Measurements from ENCODE around the gene BTK.

GRCh38 chrX:101390664-101391525 is 4.9 kb upstream of the BTK start, which contains the start of gene RPL36A:
- TF ChIP-seq CTCF (IDR thresholded peaks at IDR 0.05) = peak; percentile 48 to 73 (median 68)
- peak in 1 of 2 donors; percentile 95 for TF ChIP-seq EP300 (IDR thresholded peaks at IDR 0.05)
- peak; percentile 65 to 77 for TF ChIP-seq POLR2A (IDR thresholded peaks at IDR 0.05)

All from tibial nerve (tissue), 4 donors.